Measurements from ENCODE around the gene CDRT15.
A peak's percentile ranks its signal among the peaks of the same experiment; 100 is the strongest.
"Not testable (repeated sequence)": the region's sequence is repeated elsewhere in the genome, so short reads cannot be mapped to it uniquely, and the experiment has no call there.

Gene CDRT15

GRCh38 chr17:14236762-14237161, at the start of gene CDRT15:
Gene CDRT15, minus strand, starts transcription at chr17:14236862. Its CDS starts 29 bp downstream, at chr17:14236833.
- DNase-seq (ENCODE audit: low read depth): not testable (repeated sequence)

GRCh38 chr17:14282726-14283125, 46.1 kb upstream of the CDRT15 start:
- DNase-seq (ENCODE audit: low read depth): no peak

- no peak for DNase-seq (ENCODE audit: low read depth)
Measured at GRCh38 chr17:14281530-14281929, 44.9 kb upstream of the CDRT15 start.

- no peak for DNase-seq (ENCODE audit: low read depth)
Measured at GRCh38 chr17:14276535-14277250, 40.0 kb upstream of the CDRT15 start.

GRCh38 chr17:14270508-14270907, 33.8 kb upstream of the CDRT15 start:
- DNase-seq (ENCODE audit: low read depth): no peak

- no peak for DNase-seq (ENCODE audit: low read depth)
Measured at GRCh38 chr17:14269473-14269872, 32.8 kb upstream of the CDRT15 start.

GRCh38 chr17:14268264-14268663, 31.6 kb upstream of the CDRT15 start:
- DNase-seq (ENCODE audit: low read depth): no peak

GRCh38 chr17:14261406-14261805, 24.7 kb upstream of the CDRT15 start:
- DNase-seq (ENCODE audit: low read depth): no peak

- no peak for DNase-seq (ENCODE audit: low read depth)
Measured at GRCh38 chr17:14245629-14246028, 9.0 kb upstream of the CDRT15 start.

GRCh38 chr17:14245002-14245401, 8.3 kb upstream of the CDRT15 start:
- no peak for DNase-seq (ENCODE audit: low read depth)

GRCh38 chr17:14239271-14239670, 2.6 kb upstream of the CDRT15 start:
- DNase-seq (ENCODE audit: low read depth): not testable (repeated sequence)

- not testable (repeated sequence) for DNase-seq (ENCODE audit: low read depth)
Measured at GRCh38 chr17:14236032-14236431, 630 bp downstream of the CDRT15 start.

- not testable (repeated sequence) for DNase-seq (ENCODE audit: low read depth)
Measured at GRCh38 chr17:14235047-14235446, 1.6 kb downstream of the CDRT15 start.

GRCh38 chr17:14231187-14231586, 5.5 kb downstream of the CDRT15 start:
- peak; percentile 65 for DNase-seq (ENCODE audit: low read depth)

- DNase-seq (ENCODE audit: low read depth): peak; percentile 89
Measured at GRCh38 chr17:14228903-14229302, 7.8 kb downstream of the CDRT15 start.

GRCh38 chr17:14227052-14227451, 9.6 kb downstream of the CDRT15 start:
- no peak for DNase-seq (ENCODE audit: low read depth)

- no peak for DNase-seq (ENCODE audit: low read depth)
Measured at GRCh38 chr17:14225254-14225980, 11.2 kb downstream of the CDRT15 start.

- DNase-seq (ENCODE audit: low read depth): no peak
Measured at GRCh38 chr17:14222611-14223010, 14.1 kb downstream of the CDRT15 start.

- peak; percentile 70 for DNase-seq (ENCODE audit: low read depth)
Measured at GRCh38 chr17:14214271-14214670, 22.4 kb downstream of the CDRT15 start.

- DNase-seq (ENCODE audit: low read depth): no peak
Measured at GRCh38 chr17:14212401-14212800, 24.3 kb downstream of the CDRT15 start.

GRCh38 chr17:14211801-14212200, 24.9 kb downstream of the CDRT15 start:
- DNase-seq (ENCODE audit: low read depth): no peak

GRCh38 chr17:14211246-14211645, 25.4 kb downstream of the CDRT15 start:
- DNase-seq (ENCODE audit: low read depth): no peak

- peak; percentile 8 for DNase-seq (ENCODE audit: low read depth)
Measured at GRCh38 chr17:14209215-14209614, 27.4 kb downstream of the CDRT15 start.
